ENCODE measurements around the gene TAAR2.
"Not testable (repeated sequence)": the region's sequence is repeated elsewhere in the genome, so short reads cannot be mapped to it uniquely, and the experiment has no call there.

TAAR2 gene, protein sequence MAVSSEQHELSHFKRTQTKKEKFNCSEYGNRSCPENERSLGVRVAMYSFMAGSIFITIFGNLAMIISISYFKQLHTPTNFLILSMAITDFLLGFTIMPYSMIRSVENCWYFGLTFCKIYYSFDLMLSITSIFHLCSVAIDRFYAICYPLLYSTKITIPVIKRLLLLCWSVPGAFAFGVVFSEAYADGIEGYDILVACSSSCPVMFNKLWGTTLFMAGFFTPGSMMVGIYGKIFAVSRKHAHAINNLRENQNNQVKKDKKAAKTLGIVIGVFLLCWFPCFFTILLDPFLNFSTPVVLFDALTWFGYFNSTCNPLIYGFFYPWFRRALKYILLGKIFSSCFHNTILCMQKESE

DNA sequence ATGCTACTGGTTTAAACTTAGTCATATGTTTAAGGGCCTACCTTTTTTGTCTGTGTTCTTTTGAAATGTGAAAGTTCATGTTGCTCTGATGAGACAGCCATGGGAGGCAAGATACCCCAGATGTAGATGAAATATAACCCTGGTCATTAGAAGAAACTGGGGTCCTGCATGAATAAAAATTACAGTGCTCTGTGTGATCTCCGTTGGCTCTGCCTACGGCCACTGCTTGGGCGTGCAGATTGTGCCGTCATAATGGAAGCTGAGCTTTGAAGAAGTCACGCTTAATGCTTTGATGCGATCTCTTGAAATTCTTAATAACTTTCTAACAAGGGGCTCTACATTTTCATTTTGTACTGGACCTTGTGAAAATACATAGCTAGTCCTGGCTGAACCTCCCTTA, at the start of gene TAAR2:
TSS of gene TAAR2 (minus strand) at position 101 of the 400 bp plus-strand sequence. CDS start at position 101, 0 bp downstream.
- no peak for DNase-seq

DNA sequence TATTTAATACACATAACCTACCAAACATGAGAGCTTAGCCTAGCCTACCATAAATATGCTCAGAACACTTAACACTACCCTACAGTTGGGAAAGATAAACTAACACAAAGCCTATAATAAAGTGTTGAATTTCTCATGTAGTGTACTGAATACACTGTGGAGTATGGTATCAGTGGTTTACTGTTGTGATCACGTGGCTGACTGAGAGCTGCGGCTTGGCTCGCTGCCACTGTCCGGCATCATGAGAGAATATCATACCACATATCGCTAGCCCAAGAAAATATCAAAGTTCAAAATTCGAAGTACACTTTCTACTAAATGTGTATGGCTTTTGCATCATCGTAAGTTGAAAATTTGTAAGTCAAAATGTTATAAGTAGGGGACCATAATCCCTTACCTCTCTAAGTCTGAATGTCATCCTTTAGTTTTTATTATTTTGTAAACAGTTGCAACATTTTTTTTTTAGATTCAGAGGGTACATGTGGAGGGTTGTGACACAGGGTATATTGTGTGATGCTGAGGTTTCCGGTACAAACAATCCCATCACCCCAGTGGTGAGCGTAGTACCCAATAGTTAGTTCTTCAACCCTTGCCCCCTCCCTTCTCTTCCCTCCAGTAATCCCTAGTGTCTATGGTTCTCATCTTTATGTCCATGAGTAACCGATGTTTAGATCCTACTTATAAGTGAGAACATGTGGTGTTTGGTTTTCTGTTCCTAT, 49.5 kb upstream of the TAAR2 start:
- DNase-seq = no peak

DNA sequence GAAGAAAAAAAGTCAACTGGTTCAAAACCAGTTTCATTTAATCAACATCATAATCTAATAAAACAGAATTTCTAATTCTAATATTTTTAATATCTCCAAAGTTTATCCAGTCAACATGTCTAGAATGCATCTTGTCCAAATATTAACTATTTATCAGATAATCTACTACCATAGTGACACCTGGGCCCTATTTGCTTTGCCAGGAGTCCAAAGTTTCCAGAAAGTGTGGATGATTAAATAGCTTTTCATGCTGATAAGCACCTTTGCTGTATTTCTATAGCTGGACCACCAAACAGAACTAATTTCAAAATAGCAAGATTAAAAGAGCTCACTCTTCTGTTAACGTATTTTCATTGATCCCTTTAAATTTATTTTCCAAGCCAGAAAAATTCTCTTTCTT, 47.2 kb upstream of the TAAR2 start:
- DNase-seq = no peak

DNA sequence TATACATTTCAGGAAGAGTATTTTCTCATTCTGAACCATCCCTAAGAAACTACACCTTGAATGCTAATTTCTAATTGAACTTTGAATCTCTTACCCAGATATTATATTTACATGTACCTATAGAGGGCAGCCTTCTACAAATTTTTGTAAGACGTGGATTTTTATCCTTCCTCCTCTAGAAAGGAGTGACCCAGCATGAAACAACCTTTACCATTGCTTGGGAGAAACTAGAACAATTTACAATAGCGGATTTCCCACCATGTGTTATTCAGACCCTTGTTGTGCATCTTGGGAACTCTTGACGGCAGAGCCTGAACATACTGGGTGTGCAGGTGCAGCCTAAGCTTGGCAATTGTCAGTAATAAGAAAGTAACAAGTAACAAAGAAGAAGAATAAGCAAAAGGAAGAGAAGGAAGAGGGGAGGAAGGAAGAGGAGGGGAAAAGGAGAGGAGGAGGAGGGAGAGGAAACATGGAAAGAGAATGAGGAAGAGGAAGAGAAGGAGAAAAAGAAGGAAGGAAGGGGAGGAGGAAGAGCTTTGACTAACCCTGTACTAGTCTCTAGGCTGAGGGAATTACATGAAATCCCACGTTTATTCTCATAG, 45.7 kb upstream of the TAAR2 start:
- peak; percentile 77 for DNase-seq

DNA sequence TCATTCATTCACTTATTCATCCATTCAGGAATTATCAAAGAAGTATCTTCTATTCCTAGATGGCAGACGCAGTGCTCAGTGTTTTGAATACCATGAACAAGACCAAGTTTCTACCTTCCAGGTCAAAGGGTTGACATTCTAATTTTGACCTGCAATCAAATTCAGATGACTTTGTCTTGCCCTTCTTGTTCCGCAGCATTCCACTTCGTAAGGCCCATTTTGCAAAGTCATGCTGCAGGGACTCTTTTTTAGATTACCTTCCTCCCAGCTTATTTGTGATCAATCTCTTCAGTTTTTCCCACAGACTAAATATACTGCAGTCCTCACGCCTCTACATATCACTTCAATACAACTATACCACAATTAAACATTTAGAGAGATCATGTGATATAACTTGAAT, 42.0 kb upstream of the TAAR2 start:
- DNase-seq = no peak

DNA sequence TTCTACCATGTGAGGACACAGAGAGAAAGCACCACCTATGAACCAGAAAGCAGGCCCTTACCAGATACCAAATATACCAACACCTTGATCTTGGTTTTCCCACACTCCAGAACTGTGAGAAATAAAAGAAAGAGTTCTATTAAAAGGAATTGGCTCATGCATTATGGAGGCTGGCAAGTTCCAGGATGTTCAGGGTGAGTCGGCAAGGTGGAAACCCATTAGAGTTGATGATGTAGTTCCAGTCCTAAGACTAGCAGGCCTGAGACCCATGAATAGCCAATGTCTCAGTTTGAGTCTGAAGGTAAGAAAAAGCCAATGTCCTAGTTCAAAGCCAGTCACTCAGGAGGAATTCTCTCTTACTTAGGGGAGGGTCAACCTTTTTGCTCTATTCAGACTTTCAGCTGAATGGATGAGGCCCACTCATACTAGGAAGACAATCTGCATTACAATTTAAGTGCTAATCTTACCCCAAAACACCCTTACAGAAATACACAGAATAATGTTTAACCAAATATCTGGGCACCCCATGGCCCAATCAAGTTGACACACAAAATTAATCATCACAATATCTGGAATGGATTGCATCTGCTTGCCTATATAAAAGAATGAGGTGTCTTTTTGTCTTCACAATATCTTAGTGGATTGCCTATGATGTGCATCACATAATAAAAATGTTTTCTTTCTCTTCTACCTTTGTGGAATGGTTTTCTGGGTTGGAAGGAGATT, 40.4 kb upstream of the TAAR2 start:
- DNase-seq = no peak

DNA sequence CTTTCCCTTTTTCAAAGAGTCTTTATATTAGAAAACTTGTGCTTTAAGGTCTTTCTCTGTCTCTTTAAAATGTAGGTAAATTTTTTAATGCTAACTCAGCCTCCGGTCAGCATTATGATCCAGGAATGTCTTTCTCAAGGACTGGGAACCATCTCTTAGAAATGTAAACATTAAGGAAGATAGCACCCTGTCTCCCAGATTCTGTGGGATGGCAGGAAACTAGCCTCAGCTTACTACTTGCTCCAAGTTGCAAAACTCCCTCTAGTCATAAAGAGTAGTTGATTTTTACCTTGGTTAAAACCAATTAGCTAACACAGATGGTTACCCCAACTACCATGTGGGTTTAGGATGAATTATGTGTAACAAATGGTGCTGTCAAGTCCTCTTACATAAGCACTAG, 39.6 kb upstream of the TAAR2 start:
- DNase-seq = no peak

DNA sequence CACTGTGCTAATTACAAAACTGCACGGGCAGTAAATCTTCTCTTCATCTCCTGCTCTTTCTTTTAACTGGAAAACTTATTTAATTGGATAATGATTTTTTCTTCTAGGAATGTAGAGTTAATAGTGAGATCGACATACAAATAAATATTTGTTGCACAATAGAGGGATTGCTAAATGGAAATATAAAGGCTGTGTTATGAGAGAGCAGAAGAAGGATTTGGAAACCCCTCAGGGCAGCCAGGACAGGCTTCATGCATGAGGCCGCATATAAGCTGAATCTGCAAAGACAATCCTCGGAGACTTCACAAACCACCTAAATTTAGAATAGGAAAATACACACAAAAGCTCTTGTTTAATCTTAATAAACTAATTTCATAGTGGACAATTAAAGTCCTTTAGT, 37.8 kb upstream of the TAAR2 start:
- DNase-seq = no peak

DNA sequence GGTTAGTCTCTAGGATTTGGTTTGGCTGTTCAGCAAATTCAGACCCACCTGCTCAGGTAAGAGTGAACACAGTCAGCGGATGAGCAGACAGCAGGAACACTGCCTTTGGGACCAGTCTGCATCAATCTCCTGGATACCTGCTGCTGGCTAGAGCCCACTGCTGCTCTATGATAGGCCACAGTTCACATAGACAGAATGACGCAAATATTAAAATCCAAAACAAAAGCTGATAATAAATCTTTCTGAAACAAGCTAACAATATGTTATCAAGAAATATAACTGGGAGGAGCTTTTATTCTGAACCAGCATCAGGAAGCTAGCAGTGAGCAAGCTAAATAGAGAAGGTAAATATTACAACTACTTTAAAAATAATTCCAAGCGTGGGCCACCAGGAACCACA, 35.0 kb upstream of the TAAR2 start, which contains the start of gene TAAR1:
TSS of gene TAAR1 (minus strand) at position 101 of the 400 bp plus-strand sequence. CDS start 13,179 bp downstream, outside the sequence.
- no peak for DNase-seq

DNA sequence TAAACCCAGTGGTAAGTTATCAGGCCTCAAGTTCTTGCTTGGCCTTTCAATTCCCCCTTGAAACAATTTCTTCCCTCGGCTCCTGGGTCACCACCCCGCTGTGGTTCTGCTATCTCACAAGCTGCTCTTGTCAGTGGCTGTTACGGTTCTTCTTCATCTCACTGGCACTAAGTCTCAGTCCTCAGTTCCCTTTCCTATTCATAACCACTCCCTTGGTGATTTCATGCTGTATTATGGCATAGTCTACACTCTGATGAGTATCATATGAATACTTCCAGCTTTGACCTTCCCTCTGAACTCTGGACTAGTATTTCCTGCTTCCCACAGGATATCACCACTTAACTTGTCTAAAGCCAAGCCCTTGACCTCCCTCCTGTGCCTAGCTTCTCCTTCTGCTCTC, 27.0 kb upstream of the TAAR2 start:
- peak; percentile 79 for DNase-seq

DNA sequence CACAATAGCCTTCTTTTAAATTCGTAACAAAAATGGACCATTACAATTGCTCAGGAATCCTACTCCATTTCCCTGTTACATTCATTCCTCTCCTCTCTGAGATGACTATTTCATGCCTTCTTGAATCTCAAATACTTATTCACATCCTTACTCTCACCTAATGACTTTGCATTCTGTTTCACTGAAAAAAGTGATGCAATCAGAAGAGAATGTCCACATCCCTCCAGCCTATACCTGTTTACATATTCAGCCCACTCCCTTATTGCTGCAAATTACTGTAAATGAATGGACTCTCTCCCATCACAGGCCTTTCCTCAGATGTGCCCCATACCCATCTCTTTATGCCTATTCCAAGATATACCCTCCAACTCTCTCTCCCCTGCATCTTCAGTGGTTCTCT, 26.4 kb upstream of the TAAR2 start:
- DNase-seq = no peak

DNA sequence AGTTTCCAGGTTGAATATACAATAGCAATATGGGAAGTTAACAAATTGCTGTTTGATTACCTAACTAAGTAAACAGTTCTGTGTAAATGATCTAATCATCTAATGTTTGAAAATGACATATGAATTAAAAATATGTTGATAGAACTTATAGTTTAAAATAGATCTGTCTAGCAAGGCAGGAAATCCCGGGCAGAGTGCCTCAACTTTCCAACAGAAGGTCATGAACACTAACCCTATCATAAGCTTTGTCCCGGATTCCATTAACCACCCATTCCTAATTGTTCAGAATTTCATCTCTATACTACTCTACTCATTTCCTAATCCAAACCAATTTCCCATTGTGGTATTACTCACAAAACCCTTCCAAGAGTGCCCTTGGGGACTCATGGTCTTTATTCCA, 24.8 kb upstream of the TAAR2 start:
- no peak for DNase-seq

DNA sequence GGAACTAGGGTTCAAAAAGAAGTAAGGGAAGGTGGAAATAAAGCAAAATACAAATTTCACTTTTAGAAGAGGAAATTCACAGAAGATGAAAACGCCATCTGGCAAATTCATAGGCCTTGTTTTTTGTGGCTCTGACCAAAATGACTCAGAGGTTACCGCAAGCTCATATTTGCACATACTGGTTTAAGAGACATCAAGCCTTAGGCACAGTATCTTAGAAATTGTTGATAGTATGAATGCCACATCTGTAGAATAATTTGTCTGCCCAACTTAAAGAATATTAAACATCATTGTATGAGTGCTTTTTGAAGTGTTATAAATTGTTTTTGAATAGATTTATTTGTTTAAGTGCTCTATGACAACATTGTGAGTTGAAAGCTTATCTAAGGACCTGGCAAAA, 24.3 kb upstream of the TAAR2 start:
- peak; percentile 31 for DNase-seq

DNA sequence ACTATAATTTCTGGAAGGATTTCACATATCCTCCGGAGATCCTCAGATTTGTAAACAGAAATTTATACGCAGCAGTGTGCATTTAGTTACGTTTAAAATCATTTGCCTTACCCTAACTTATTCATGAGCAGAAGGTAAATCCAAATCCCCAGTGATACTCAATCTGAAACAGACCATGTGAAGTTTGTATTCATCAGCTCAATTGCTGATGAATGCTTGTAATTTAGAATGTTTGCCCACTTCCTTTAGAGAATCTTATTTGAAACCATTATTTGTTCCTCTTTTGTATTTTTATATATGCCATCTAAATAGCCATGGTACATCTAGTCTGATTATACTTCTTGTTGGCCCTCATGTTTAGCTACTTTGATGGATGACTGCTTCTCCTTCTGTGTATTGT, 19.5 kb upstream of the TAAR2 start:
- DNase-seq = no peak

DNA sequence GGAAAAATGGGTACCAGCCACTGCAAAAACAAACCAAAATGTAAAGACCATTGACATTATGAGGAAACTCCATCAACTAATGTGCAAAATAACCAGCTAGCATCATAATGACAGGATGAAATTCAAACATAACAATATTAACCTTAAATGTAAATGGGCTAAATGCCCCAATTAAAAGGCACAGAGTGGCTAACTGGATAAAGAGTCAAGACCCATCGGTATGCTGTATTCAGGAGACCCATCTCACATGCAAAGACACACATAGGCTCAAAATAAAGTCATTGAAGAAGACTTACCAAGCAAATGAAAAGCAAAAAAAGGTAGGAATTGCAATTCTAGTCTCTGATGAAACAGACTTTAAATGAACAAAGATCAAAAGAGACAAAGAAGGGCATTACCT, 13.1 kb upstream of the TAAR2 start:
- DNase-seq = not testable (repeated sequence)

DNA sequence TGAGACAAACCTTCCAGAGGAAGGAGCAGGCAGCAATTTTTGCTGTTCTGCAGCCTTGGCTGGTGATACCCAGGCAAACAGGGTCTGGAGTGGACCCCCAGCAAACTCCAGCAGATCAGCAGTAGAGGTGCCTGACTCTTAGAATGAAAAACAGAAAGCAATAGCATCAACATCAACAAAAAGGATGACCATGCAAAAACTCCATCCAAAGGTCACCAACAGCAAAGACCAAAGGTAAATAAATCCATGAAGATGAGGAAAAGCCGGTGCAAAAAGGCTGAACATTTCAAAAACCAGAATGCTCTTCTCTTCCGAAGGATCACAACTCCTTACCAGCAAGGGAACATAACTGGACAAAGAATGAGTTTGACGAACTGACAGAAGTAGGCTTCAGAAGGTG, 11.8 kb upstream of the TAAR2 start:
- DNase-seq = not testable (repeated sequence)

DNA sequence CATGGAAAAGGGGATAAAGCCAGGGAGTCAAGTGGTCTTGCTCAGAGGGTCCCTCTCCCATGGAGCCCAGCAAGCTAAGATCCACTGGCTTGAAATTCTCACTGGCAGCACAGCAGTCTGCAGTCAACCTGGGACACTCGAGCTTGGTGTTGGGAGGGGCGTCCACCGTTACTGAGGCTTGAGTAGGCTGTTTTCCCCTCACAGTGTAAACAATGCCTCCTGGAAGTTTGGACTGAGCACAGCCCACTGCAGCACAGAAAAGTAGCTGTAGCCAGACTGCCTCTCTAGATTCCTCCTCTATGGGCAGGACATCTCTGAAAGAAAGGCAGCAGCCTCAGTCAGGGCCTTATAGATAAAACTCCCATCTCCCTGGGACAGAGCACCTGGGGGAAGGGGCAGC, 11.2 kb upstream of the TAAR2 start:
- DNase-seq = not testable (repeated sequence)

DNA sequence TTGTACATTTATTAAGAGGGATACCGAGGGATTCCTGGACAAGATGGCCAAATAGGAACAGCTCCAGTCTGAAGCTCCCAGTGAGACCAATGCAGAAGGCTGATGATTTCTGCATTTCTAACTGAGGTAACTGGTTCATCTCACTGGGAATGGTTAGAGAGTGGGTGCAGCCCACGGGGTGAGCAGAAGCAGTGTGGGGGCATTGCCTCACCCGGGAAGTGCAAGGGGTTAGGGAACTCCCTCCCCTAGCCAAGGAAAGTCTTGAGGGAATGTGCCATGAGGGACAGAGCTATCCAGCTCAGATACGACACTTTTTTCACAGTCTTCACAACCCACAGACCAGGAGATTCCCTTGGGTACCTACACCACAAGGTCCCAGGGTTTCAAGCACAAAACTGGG, 10.7 kb upstream of the TAAR2 start:
- no peak for DNase-seq

DNA sequence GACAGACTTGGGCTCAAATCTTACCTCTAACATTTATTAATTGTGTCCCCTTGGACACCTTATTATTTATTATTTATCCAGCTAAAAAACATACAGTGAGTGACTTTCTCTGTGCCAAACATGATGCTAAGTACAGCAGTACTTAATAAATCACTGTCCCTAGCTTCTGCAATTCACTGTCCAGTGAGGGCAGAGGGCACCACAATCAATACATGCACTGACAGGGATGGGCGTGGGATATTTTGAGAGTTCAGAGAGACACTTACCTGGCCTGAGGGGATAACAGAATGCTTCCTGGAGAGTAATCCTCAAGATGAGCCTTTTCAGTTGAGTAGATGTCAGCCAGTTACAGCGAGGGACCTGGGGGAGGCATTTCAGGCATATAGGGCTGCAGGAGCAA, 9.3 kb upstream of the TAAR2 start:
- DNase-seq = no peak

DNA sequence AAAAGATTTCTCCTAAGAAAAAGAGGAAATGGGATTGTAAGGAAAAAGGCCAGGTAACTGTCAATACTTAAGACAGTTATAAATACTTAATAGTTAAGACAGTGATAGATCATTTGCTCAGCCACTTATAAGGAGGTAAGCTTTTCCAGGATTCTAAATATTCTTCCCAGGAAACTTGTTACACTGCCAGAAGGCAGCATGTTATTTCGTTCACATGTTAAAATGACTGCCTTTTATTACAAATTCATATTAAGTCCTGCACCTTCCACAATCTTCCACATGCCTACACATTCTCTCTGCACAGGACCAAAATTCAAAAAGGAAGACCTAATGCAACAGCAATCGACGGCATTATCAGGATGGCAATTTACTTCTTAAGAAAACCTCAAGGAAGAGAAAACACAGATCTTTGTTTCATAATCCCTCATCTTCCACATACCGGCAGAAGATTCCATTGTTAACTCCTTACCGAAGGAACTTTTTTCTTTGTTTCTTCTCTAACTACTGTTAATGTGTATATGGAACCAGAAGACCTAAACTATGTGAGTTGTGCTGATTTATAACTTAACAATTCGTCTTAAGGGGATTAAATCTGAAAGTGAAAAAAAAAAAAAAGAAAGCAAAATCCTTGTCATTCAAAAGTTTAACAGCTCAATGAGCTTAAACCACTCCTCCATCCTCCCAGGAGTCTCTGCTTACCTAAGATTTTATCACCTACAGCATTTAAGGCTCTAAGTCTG, 799 bp downstream of the TAAR2 start:
- DNase-seq = no peak

DNA sequence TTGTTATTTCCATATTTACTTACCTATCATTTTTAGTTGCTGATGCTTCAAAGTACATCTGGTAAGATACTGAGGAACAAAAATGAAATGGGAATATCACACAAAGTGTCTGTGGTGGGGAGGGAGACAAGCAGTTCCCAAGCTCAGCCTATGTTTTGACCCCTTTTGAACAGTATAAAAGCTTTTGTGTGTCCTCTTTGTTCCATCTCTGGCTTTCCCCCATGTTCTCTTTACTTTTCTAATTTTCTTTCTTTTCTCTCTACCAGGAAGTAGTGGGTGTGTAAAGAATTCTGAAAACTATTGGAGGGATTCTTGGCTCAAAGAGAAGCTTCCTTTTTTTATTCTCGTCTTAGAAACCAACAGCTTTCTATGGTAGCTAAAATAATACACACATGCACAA, 7.4 kb downstream of the TAAR2 start:
- DNase-seq = no peak

DNA sequence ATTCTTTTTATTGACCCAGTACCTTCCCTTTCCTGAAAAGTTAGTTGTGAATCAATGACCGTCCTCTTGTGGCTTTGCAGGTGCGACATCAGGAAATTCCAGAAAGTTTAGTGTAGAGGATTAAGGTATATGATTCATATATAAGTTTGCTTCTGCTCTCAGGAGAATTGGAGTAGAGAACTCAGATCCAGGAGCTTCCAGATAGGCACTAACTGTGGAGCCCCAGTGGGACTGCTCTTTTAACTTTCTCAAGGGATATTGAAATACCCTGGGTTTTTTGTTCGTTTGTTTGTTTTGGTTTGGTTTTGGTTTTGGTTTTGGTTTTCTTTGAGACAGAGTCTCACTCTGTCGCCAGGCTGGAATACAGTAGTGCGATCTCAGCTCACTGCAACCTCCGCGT, 9.5 kb downstream of the TAAR2 start:
- DNase-seq = peak; percentile 11
